Endothelial cell of umbilical vein (primary cell): ENCODE measurements around the gene GADD45A. TPM values are rescaled to one million over a fixed set of nuclear protein-coding genes. Genes with fewer than 3 reads are reported as not detected.
A peak's percentile ranks its signal among the peaks of the same experiment; 100 is the strongest.

ENCODE experiments used
- BruUV-seq: library from RNA; stranded (reverse); fragments of 400-500 nt; replicated peaks from 2 replicates; lab custom pipeline; 2021; lab: Mats Ljungman, UMichigan
- CTCF ChIA-PET: fragments of 300-600, 350-600 bp; sonication (Branson Sonifier 250); formaldehyde crosslinking; loops from one replicate; lab custom pipeline; 2021; ENCODE audit warnings: antibody characterized with exemption, inconsistent platforms; lab: Charles Lee
- POLR2A ChIA-PET: fragments of 300-600, 350-600 bp; sonication (Branson Sonifier 250); formaldehyde crosslinking; loops from one replicate; lab custom pipeline; 2021; ENCODE audit warnings: antibody characterized with exemption, inconsistent platforms; lab: Charles Lee
- DNase-seq: peaks from one replicate; pipeline ENCODE4 v3.0.0-alpha.2; 2011; ENCODE audit warnings: low read depth, low spot score
- FAIRE-seq: peaks from 2 replicates; lab custom pipeline; 2011; peaks lifted over from hg19 to GRCh38; lab: Jason Lieb, UNC
- H2AFZ ChIP-seq: 2 replicates; pipeline ENCODE4 v1.6.0; 2012; ENCODE audit warnings: low read depth, low read length, control low read depth, inconsistent platforms
- H3K27ac ChIP-seq: 2 replicates; pipeline ENCODE4 v1.5.1; 2011; ENCODE audit warnings: low read depth, mild to moderate bottlenecking, control low read depth, low read length, moderate library complexity; ENCODE audit not compliant: insufficient read depth
- H3K27me3 ChIP-seq, 2 experiments: 2 replicates each; pipeline versions ENCODE4 v1.6.0 to v1.6.1; 2011; ENCODE audit warnings: low read length in 2 of 2, mixed read lengths in 1 of 2; ENCODE audit not compliant: control insufficient read depth in 2 of 2, insufficient read depth in 2 of 2
- H3K36me3 ChIP-seq, 2 experiments: 2 replicates in 1 of 2; 3 replicates in 1 of 2; pipeline ENCODE4 v1.5.1; 2011; ENCODE audit warnings: low read length in 2 of 2, mild to moderate bottlenecking in 1 of 2, moderate library complexity in 1 of 2; ENCODE audit not compliant: control insufficient read depth in 2 of 2, insufficient read depth in 2 of 2; ENCODE audit errors: extremely low read depth in 1 of 2
- H3K4me1 ChIP-seq: 3 replicates; pipeline ENCODE4 v1.5.1; 2011; ENCODE audit warnings: mild to moderate bottlenecking, low read length; ENCODE audit not compliant: control insufficient read depth, insufficient read depth; ENCODE audit errors: extremely low read depth
- H3K4me2 ChIP-seq: 2 replicates; pipeline ENCODE4 v1.6.1; 2011; ENCODE audit warnings: low read length, control low read depth, mixed read lengths; ENCODE audit not compliant: insufficient read depth
- H3K4me3 ChIP-seq, 3 experiments: fragments of 200-600 bp in 1 of 3; sonication (generic), shearing (Covaris generic) in 1 of 3; replicated peaks in 1 of 3; 2 replicates each; pipeline ENCODE4 v1.5.1; 2011 to 2016; ENCODE audit warnings: control low read depth in 3 of 3, low read length in 3 of 3, mild to moderate bottlenecking in 2 of 3, inconsistent platforms in 1 of 3, low read depth in 1 of 3, moderate library complexity in 1 of 3; ENCODE audit not compliant: insufficient read depth in 1 of 3
- H3K79me2 ChIP-seq: 2 replicates; pipeline ENCODE4 v1.6.0; 2012; ENCODE audit warnings: low read length, inconsistent platforms; ENCODE audit not compliant: control insufficient read depth, insufficient read depth
- H3K9ac ChIP-seq: replicated peaks from 2 replicates; pipeline ENCODE3; 2011; ENCODE audit warnings: low read length, control low read depth; ENCODE audit not compliant: insufficient read depth; ENCODE audit errors: extremely low read depth
- H3K9me1 ChIP-seq: replicated peaks from 3 replicates; pipeline ENCODE4 v1.6.0; 2011; ENCODE audit warnings: mild to moderate bottlenecking, low read length; ENCODE audit not compliant: control insufficient read depth, insufficient read depth; ENCODE audit errors: extremely low read depth
- H3K9me3 ChIP-seq: replicated peaks from 2 replicates; pipeline ENCODE4 v1.5.1; 2012; ENCODE audit warnings: low read length, inconsistent platforms; ENCODE audit not compliant: control insufficient read depth, insufficient read depth
- H4K20me1 ChIP-seq: replicated peaks from 2 replicates; pipeline ENCODE3; 2011; ENCODE audit warnings: mild to moderate bottlenecking, low read length; ENCODE audit not compliant: control insufficient read depth, insufficient read depth; ENCODE audit errors: extremely low read depth
- EZH2 ChIP-seq: IDR thresholded peaks from 2 replicates; pipeline ENCODE4 v1.6.1; 2012; ENCODE audit warnings: borderline replicate concordance, low read depth, mild to moderate bottlenecking, moderate library complexity, low read length, inconsistent platforms; ENCODE audit not compliant: severe bottlenecking
- FOS ChIP-seq: IDR thresholded peaks from 2 replicates; pipeline ENCODE4 v1.6.1; 2011; ENCODE audit warnings: mild to moderate bottlenecking, low read length, moderate library complexity, borderline replicate concordance; ENCODE audit not compliant: insufficient read depth
- GATA2 ChIP-seq: IDR thresholded peaks from 2 replicates; pipeline ENCODE4 v1.7.0; 2011; ENCODE audit warnings: low read depth, mild to moderate bottlenecking, moderate library complexity, mixed read lengths, low read length; ENCODE audit not compliant: insufficient read length, insufficient read depth
- JUN ChIP-seq: IDR thresholded peaks from 2 replicates; pipeline ENCODE4 v1.6.1; 2011; ENCODE audit warnings: borderline replicate concordance, low read depth; ENCODE audit not compliant: insufficient read length, insufficient read depth
- POLR2AphosphoS5 ChIP-seq: IDR thresholded peaks from 2 replicates; pipeline ENCODE4 v1.6.1; 2012; ENCODE audit warnings: low read depth, mild to moderate bottlenecking, control low read depth, low read length, moderate library complexity; ENCODE audit not compliant: insufficient read depth
- dilution Hi-C: fragments of 300-500 bp; cut with MboI; formaldehyde crosslinking; loops from one replicate; pipeline ENCODE4 v1.15.0; 2019; ENCODE audit warnings: low sequenced_read_pairs; ENCODE audit not compliant: extremely low pct_ligation_motif_present
- intact Hi-C: fragments of 100-400 bp; cut with micrococcal nuclease; formaldehyde crosslinking; loops from one replicate; pipeline ENCODE4 v1.10.0; 2022
- polyA plus RNA-seq, 4 experiments: library from polyadenylated mRNA; depleted of rRNA in 3 of 4; stranded (reverse) in 3 of 4; unstranded in 1 of 4; fragments of >200 nt; gene quantifications; 2 replicates each; pipeline versions ENCODE4 v1.2.1 to v1.2.3, GENCODE V29; 2011 to 2012; ENCODE audit warnings: missing spikeins in 1 of 4
- total RNA-seq: library from RNA; stranded (reverse); gene quantifications from 2 replicates; pipeline ENCODE4 v1.2.3, GENCODE V29; 2021

GADD45A gene
- total and polyA plus RNA-seq, 2 donors (not counting 3 experiments of a cell fraction or from before 2014, with no cell fraction given): 77.4 to 87.6 TPM

GRCh38 chr1:67710417-67710816, 25.4 kb downstream of the GADD45A start:
- CTCF ChIA-PET: interaction anchor here (0.7 to 2.5 kb wide), 9 partner anchors 10 to 186 kb away, joined by 3 to 23 read pairs (median 5); no protein-coding TSS in a partner anchor

DNA sequence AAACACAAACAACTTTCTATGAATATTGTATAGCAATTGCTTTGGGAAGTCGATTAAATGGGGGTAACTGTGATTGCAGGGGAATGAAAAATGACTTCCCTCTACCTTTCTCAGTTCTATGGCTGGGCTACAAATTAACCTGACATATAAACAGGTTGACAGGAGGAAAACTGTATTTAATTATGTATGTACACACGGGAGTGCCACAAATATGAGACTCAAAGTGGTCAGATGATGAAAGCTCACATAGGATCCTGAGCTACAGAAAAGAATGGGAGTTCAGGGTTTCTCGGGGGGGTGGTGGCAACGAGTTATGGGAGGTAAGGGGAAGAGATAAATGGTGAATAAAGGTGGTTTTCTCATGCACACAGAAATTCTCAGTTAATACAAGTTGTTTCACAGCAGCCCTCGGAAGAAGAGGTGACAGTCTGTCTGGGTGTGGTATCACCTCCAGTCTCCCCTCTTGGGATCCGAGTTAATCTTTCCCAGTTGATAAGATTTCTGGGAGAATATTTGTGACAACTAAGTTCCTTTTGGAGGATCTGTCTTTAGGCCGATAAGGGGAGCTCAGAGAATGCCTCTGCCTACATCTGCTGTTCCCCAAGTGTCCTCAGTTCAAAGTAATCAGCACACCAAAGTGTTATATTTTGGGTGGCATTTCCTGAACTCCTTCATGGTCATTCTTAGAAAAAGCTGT, 26.3 kb downstream of the GADD45A start:
- no peaks in the 10 kb centered on the region for H4K20me1 ChIP-seq
- H3K4me1 ChIP-seq: peaks cover 50% of the 10 kb centered on the region
- H3K79me2 ChIP-seq: peaks cover 17% of the 10 kb centered on the region
- H3K4me2 ChIP-seq: peak overlapping the region; percentile 68
- peak overlapping the region; percentile 22 for H3K9ac ChIP-seq
- H3K9me3 ChIP-seq: no peaks in the 10 kb centered on the region
- peak overlapping the region; percentile 74 for H3K27ac ChIP-seq
- TF ChIP-seq FOS (no peak), EZH2 (no peak), GATA2 (no peak)
- DNase-seq: no peak
- BruUV-seq: no TSS peak
- no peak overlapping the region for H2AFZ ChIP-seq
- H3K27me3 ChIP-seq: no peaks in the 10 kb centered on the region
- dilution Hi-C loops: no loop called here
- no peaks in the 10 kb centered on the region for H3K36me3 ChIP-seq
- intact Hi-C loops: no loop called here
- ChIA-PET POLR2A (interaction anchor here (1.0 kb wide), 1 partner anchor 25 kb away, joined by 4 read pairs; no protein-coding TSS in a partner anchor), CTCF (interaction anchor here (0.8 to 2.5 kb wide), 10 partner anchors 10 to 187 kb away, joined by 3 to 23 read pairs (median 4); no protein-coding TSS in a partner anchor)
- no peak for FAIRE-seq
- no peaks in the 10 kb centered on the region for H3K9me1 ChIP-seq
- no peak overlapping the region for H3K4me3 ChIP-seq

More at GRCh38 chr1:67710417-67710816, 25.4 kb downstream of the GADD45A start:
- no peak overlapping the region for H2AFZ ChIP-seq
- POLR2A ChIA-PET: no interaction called here
- H3K27me3 ChIP-seq: no peaks in the 10 kb centered on the region
- TF ChIP-seq FOS: peak; percentile 66
- no peak for TF ChIP-seq JUN
- TF ChIP-seq POLR2AphosphoS5: peak; percentile 28
- H3K4me3 ChIP-seq: no peak overlapping the region
- H3K9me1 ChIP-seq: no peaks in the 10 kb centered on the region
- H4K20me1 ChIP-seq: no peaks in the 10 kb centered on the region
- peak overlapping the region; percentile 74 for H3K27ac ChIP-seq
- H3K79me2 ChIP-seq: peaks cover 17% of the 10 kb centered on the region
- no TSS peak for BruUV-seq
- H3K9me3 ChIP-seq: no peaks in the 10 kb centered on the region
- DNase-seq (peak; percentile 83), FAIRE-seq (peak; percentile 92)
- peak overlapping the region; percentile 68 for H3K4me2 ChIP-seq
- dilution Hi-C loops (no loop called here), intact Hi-C loops (loop anchor here (1.0 kb wide), 1 partner anchor 50 kb away; no protein-coding TSS in a partner anchor)
- H3K9ac ChIP-seq: peak overlapping the region; percentile 22
- no peaks in the 10 kb centered on the region for H3K36me3 ChIP-seq
- peaks cover 50% of the 10 kb centered on the region for H3K4me1 ChIP-seq
